Stomach (tissue), 4 donors: ENCODE data around the gene PLD3.

Experiments
- POLR2AphosphoS5 ChIP-seq, 3 donors: sonication (generic); formaldehyde crosslinking; IDR thresholded peaks; one replicate each; pipeline ENCODE4 v1.6.1; 2016; ENCODE audit warnings: antibody characterized with exemption in 3 of 3
- TF ChIP-seq, protein P1 (sequence below), 7 experiments: fragments of 450-650 bp in 4 of 7; fragments of 200-600 bp in 3 of 7; sonication (generic) in 3 of 7; IDR thresholded peaks; one replicate each; pipeline ENCODE4 v1.5.1; 2016 to 2019; ENCODE audit warnings: antibody characterized with exemption in 7 of 7, control low read depth in 2 of 7, mild to moderate bottlenecking in 1 of 7

DNA sequence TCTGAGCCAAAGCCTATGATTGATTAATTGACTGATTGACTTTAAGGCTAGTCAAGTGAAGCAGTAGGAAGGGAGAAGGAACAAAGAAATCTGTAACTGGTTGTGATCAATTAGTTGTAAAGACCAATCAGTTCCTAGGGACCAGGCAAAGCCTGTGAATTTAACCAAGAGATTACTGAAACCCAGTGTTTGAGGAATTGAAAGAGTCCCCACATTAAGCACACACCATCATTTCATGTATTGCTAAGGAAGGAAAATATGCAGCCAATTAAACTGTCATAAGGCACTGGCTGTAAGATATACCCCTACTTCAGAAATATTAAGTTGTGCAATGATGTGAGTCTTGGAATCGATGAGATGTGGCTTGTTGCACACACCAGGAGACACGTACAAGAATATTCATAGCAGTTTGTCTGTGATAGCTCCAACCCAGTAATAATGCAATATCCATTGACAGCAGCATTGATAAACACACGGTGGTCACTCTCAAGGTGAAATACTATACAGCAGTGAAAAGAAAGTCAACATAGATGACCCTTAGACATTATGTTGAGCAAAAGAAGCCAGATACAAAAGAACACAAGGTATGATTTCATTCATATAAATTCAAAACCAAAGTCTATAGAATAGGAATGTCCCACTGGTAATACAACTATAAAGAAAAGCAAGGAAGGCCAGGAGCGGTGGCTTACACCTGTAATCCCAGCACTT lies 9.3 kb upstream of the PLD3 start:
- TF ChIP-seq, protein P1, sequence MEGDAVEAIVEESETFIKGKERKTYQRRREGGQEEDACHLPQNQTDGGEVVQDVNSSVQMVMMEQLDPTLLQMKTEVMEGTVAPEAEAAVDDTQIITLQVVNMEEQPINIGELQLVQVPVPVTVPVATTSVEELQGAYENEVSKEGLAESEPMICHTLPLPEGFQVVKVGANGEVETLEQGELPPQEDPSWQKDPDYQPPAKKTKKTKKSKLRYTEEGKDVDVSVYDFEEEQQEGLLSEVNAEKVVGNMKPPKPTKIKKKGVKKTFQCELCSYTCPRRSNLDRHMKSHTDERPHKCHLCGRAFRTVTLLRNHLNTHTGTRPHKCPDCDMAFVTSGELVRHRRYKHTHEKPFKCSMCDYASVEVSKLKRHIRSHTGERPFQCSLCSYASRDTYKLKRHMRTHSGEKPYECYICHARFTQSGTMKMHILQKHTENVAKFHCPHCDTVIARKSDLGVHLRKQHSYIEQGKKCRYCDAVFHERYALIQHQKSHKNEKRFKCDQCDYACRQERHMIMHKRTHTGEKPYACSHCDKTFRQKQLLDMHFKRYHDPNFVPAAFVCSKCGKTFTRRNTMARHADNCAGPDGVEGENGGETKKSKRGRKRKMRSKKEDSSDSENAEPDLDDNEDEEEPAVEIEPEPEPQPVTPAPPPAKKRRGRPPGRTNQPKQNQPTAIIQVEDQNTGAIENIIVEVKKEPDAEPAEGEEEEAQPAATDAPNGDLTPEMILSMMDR (IDR thresholded peaks at IDR 0.05), result no peak
- no peak for TF ChIP-seq POLR2AphosphoS5 (IDR thresholded peaks at IDR 0.05)
